Measurements from ENCODE around the gene GALNT8. TPM values are rescaled to one million over a fixed set of nuclear protein-coding genes. Genes with fewer than 3 reads are reported as not detected.

Gene GALNT8
- total and polyA plus RNA-seq, 2 donors (not counting 1 experiment from before 2014, with no cell fraction given) = 0.30 to 1.3 TPM

GRCh38 chr12:4734625-4735340 is 14.6 kb downstream of the GALNT8 start:
- CTCF ChIA-PET = interaction anchor here (1.3 kb wide), 1 partner anchor 25 kb away, joined by 3 read pairs; no protein-coding TSS in a partner anchor

More at GRCh38 chr12:4734625-4735340, 14.6 kb downstream of the GALNT8 start:
- H3K36me3 ChIP-seq (replicated peaks in 1 of 2; ENCODE audit: control extremely low read depth in 1 of 2, control insufficient read depth in 1 of 2, extremely low read depth in 1 of 2, insufficient read depth in 2 of 2, low read length in 1 of 2) = no peaks in the 10 kb centered on the region
- no peak overlapping the region for H3K27ac Mint-ChIP-seq
- H3K4me3 ChIP-seq (ENCODE audit: control extremely low read depth in 1 of 5, extremely low read depth in 1 of 5, insufficient read depth in 1 of 5, low read depth in 2 of 5, low read length in 4 of 5) = no peak overlapping the region
- H3K9me3 Mint-ChIP-seq (ENCODE audit: insufficient read depth) = no peaks in the 10 kb centered on the region
- no peak overlapping the region for H3K9ac ChIP-seq (ENCODE audit: low read length)
- H3K79me2 ChIP-seq (ENCODE audit: control insufficient read depth, insufficient read depth, low read length) = no peaks in the 10 kb centered on the region
- 96% methylated on average over 4 of the region's 4 CpGs for WGBS (ENCODE audit: insufficient coverage)
- ATAC-seq (ENCODE audit: low read depth) (no peak), DNase-seq (no peak)
- intact Hi-C loops (cut with micrococcal nuclease) = no loop called here
- POLR2A ChIA-PET = no interaction called here
- no peak overlapping the region for H2AFZ ChIP-seq (ENCODE audit: insufficient read depth, low read depth, low read length, poor library complexity, severe bottlenecking)
- no peak overlapping the region for H3K4me3 Mint-ChIP-seq
- no peaks in the 10 kb centered on the region for H4K20me1 ChIP-seq (ENCODE audit: control insufficient read depth, insufficient read depth, low read length, poor library complexity, severe bottlenecking)
- H3K4me1 ChIP-seq (ENCODE audit: control insufficient read depth in 2 of 2, insufficient read depth in 2 of 2, low read length in 2 of 2) = no peaks in the 10 kb centered on the region
- TF ChIP-seq EZH2 (IDR thresholded peaks at IDR 0.05; ENCODE audit: borderline replicate concordance, insufficient read depth, low read depth, low read length, poor library complexity, severe bottlenecking) (no peak), CTCF (IDR thresholded peaks at IDR 0.05) (no peak)
- peaks cover 56% of the 10 kb centered on the region for H3K27me3 Mint-ChIP-seq
- H3K4me1 Mint-ChIP-seq = peaks cover 3% of the 10 kb centered on the region
- no peaks in the 10 kb centered on the region for H3K9me3 ChIP-seq (ENCODE audit: control extremely low read depth in 1 of 3, control insufficient read depth in 2 of 3, insufficient read depth in 1 of 3, low read length in 2 of 3)
- H3K4me2 ChIP-seq (replicated peaks; ENCODE audit: low read depth, low read length, poor library complexity, severe bottlenecking) = no peak overlapping the region
- H3K27ac ChIP-seq (ENCODE audit: low read length in 2 of 2) = no peak overlapping the region
- peaks cover 0 to 22% (median 16%) of the 10 kb centered on the region in 4 experiments for H3K27me3 ChIP-seq (replicated peaks in 1 of 4; ENCODE audit: control extremely low read depth in 1 of 4, control insufficient read depth in 3 of 4, insufficient read depth in 4 of 4, low read length in 3 of 4)

Measured in B cell (primary cell).